Transverse colon (tissue), 3 donors: ENCODE results near the gene SH2D2A.

ENCODE experiments used
- CTCF ChIP-seq, 5 experiments: fragments of 200-600 bp in 3 of 5; fragments of 450-650 bp in 2 of 5; sonication (generic) in 3 of 5; IDR thresholded peaks; 1 replicate in 2 of 5; 2 replicates in 3 of 5; pipeline ENCODE4 v1.5.1; 2016 to 2017; ENCODE audit warnings: antibody characterized with exemption in 5 of 5, inconsistent platforms in 3 of 5, mild to moderate bottlenecking in 2 of 5, moderate library complexity in 1 of 5
- POLR2A ChIP-seq: fragments of 450-650 bp; IDR thresholded peaks from one replicate; pipeline ENCODE4 v1.6.1; 2016; ENCODE audit warnings: antibody characterized with exemption, mild to moderate bottlenecking, moderate library complexity

- no peak for TF ChIP-seq CTCF (IDR thresholded peaks at IDR 0.05)
- no peak for TF ChIP-seq POLR2A
Observed at GRCh38 chr1:156823210-156823790, 6.7 kb upstream of the SH2D2A start.
